Measurements from ENCODE around the gene RAB24.

GRCh38 chr5:177310757-177311391, 7.4 kb upstream of the RAB24 start:
- TF ChIP-seq CTCF (conservative IDR thresholded peaks at IDR 0.05; ENCODE audit: low read depth in 2 of 2), result no peak
- no peak for TF ChIP-seq POLR2AphosphoS5 (IDR thresholded peaks at IDR 0.05; ENCODE audit: low read depth)
- no peak for TF ChIP-seq EZH2 (IDR thresholded peaks at IDR 0.05; ENCODE audit: low read depth, unreplicated experiment)
- no peak for TF ChIP-seq ETS1 (IDR thresholded peaks at IDR 0.05)
- no peak for TF ChIP-seq EZH2phosphoT487 (IDR thresholded peaks at IDR 0.05; ENCODE audit: unreplicated experiment)

Measured in GM23338 (cell line).